Measurements from ENCODE around the gene EVA1A. TPM values are rescaled to one million over a fixed set of nuclear protein-coding genes. Genes with fewer than 3 reads are reported as not detected.

EVA1A gene
- total and polyA plus RNA-seq, 4 donors = 30.1 to 102 (median 43.5) TPM

DNA sequence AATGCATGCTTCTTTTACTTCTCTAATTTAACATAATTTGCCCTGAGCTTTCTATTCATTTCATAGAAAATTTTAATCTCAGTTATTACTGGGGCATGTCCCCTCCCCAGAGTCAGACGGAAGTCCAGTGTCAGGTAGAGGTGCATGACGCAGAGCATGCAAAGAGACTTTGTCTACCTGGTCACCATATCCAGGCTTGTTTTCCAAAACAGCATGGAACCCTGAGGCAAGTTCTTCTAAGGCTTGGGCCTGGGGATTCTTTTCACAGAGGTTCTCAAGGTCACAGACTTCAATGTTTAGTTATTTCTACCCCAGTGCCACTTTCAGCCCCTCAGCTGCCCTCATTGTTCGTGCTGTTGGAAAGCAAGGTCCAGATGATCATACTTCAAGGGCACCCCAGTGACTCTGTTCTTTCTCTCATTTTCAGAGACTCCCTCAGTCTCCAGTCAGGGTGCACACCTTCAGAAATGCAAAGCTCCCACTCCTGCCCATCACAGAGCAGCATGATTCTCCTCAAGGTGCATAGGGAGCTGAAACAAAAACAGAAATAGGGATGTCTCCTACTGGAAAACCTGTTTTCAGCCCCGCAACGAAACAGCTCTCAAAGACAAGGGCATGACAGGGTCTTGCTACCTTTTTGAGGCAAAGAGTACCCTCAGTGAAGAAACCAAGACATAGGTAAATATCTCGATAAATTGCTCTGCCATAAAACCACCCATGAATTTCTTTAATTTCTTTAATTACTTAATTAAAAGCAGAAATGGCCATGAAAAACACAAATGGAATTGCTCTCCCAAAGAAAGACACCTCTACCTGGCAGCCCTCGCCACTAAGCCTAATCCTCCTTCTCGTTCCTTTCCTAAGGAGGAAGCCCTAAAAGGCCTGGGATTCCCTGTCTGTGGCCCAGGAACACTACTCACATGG is 9.5 kb upstream of the EVA1A start:
- H3K27me3 ChIP-seq (ENCODE audit: control insufficient read depth in 3 of 3, insufficient read depth in 3 of 3, low read length in 2 of 3) = no peaks in the 10 kb centered on the region
- DNase-seq = no peak
- TF ChIP-seq, protein P1, sequence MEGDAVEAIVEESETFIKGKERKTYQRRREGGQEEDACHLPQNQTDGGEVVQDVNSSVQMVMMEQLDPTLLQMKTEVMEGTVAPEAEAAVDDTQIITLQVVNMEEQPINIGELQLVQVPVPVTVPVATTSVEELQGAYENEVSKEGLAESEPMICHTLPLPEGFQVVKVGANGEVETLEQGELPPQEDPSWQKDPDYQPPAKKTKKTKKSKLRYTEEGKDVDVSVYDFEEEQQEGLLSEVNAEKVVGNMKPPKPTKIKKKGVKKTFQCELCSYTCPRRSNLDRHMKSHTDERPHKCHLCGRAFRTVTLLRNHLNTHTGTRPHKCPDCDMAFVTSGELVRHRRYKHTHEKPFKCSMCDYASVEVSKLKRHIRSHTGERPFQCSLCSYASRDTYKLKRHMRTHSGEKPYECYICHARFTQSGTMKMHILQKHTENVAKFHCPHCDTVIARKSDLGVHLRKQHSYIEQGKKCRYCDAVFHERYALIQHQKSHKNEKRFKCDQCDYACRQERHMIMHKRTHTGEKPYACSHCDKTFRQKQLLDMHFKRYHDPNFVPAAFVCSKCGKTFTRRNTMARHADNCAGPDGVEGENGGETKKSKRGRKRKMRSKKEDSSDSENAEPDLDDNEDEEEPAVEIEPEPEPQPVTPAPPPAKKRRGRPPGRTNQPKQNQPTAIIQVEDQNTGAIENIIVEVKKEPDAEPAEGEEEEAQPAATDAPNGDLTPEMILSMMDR (IDR thresholded peaks at IDR 0.05; ENCODE audit: control extremely low read depth, extremely low read depth) = no peak
- WGBS, 2 donors = 73 to 81% methylated on average over 8 of the region's 8 CpGs
- H3K4me1 ChIP-seq (ENCODE audit: control insufficient read depth in 5 of 5, insufficient read depth in 5 of 5, low read length in 5 of 5) = peaks cover 0 to 25% (median 16%) of the 10 kb centered on the region in 5 donors
- H3K9ac ChIP-seq (ENCODE audit: insufficient read depth in 1 of 2, low read length in 2 of 2) = peak overlapping the region in 1 of 2 donors; percentile 65
- no peak for ATAC-seq (ENCODE audit: insufficient read depth, low FRiP score)
- H3K4me3 ChIP-seq = no peak overlapping the region
- H3K36me3 ChIP-seq (ENCODE audit: control insufficient read depth in 4 of 4, insufficient read depth in 4 of 4, low read length in 4 of 4) = no peaks in the 10 kb centered on the region
- H3K9me3 ChIP-seq (ENCODE audit: control insufficient read depth in 4 of 4, insufficient read depth in 3 of 4, low read length in 3 of 4) = no peaks in the 10 kb centered on the region
- H3K27ac ChIP-seq (ENCODE audit: low read depth in 1 of 2, low read length in 1 of 2) = peak overlapping the region in 1 of 2 donors; percentile 81

DNA sequence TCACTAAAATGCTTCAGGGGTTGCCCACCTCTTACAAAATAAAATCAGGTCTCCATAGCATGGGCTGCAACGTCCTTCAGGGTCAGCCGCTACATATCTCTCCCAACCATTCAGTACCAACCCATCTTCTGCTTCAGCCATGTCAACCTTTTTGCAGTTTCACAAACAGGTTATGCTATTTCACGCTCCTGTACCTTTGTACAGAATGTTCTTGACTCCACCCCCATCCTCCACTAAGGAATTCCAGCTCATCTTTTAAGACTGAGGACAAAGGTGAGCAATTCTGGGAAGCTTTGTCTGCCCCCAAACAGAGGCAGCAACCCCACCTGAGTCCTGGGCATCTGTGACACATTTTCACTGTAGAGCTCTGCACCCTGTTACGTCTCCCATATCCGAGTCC is 8.8 kb upstream of the EVA1A start:
- Histone ChIP-seq H3K27me3 (ENCODE audit: control insufficient read depth in 3 of 3, insufficient read depth in 3 of 3, low read length in 2 of 3) (no peaks in the 10 kb centered on the region), H3K27ac (ENCODE audit: low read depth in 1 of 2, low read length in 1 of 2) (peak overlapping the region in 1 of 2 donors; percentile 46), H3K36me3 (ENCODE audit: control insufficient read depth in 4 of 4, insufficient read depth in 4 of 4, low read length in 4 of 4) (no peaks in the 10 kb centered on the region), H3K4me3 (no peak overlapping the region), H3K4me1 (ENCODE audit: control insufficient read depth in 5 of 5, insufficient read depth in 5 of 5, low read length in 5 of 5) (peaks cover 0 to 25% (median 16%) of the 10 kb centered on the region in 5 donors), H3K9me3 (ENCODE audit: control insufficient read depth in 4 of 4, insufficient read depth in 3 of 4, low read length in 3 of 4) (no peaks in the 10 kb centered on the region), H3K9ac (ENCODE audit: insufficient read depth in 1 of 2, low read length in 2 of 2) (no peak overlapping the region)
- ATAC-seq (ENCODE audit: insufficient read depth, low FRiP score) = no peak
- 86 to 89% methylated on average over 5 of the region's 5 CpGs for WGBS, 2 donors
- DNase-seq = no peak
- TF ChIP-seq, protein P1 (IDR thresholded peaks at IDR 0.05; ENCODE audit: control extremely low read depth, extremely low read depth) = no peak

DNA sequence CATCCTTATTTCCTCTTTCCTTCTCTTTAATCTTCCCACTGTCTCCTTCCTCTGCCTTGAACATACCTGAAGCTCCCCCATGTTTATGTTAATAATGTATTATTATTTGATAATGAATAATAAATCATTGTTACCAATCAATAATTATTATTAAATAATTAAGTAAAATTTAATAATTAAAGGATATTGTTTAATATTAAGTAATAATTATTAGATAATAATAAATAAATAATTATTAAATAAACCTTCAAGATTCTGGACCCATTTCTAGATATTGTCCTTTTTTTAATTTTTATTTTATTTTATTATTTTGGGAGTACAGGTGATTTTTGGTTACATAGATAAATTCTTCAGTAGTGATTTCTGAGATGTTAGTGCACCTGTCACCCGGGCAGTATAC is 7.4 kb upstream of the EVA1A start:
- ATAC-seq (ENCODE audit: insufficient read depth, low FRiP score) = no peak
- H3K36me3 ChIP-seq (ENCODE audit: control insufficient read depth in 4 of 4, insufficient read depth in 4 of 4, low read length in 4 of 4) = no peaks in the 10 kb centered on the region
- no peak overlapping the region for H3K27ac ChIP-seq (ENCODE audit: low read depth in 1 of 2, low read length in 1 of 2)
- TF ChIP-seq, protein P1 (IDR thresholded peaks at IDR 0.05; ENCODE audit: control extremely low read depth, extremely low read depth) = no peak
- no peak overlapping the region for H3K9ac ChIP-seq (ENCODE audit: insufficient read depth in 1 of 2, low read length in 2 of 2)
- peaks cover 0 to 27% (median 16%) of the 10 kb centered on the region in 5 donors for H3K4me1 ChIP-seq (ENCODE audit: control insufficient read depth in 5 of 5, insufficient read depth in 5 of 5, low read length in 5 of 5)
- WGBS, 2 donors = 91 to 100% methylated on average over 1 of the region's 1 CpG
- H3K4me3 ChIP-seq = no peak overlapping the region
- no peaks in the 10 kb centered on the region for H3K9me3 ChIP-seq (ENCODE audit: control insufficient read depth in 4 of 4, insufficient read depth in 3 of 4, low read length in 3 of 4)
- H3K27me3 ChIP-seq (ENCODE audit: control insufficient read depth in 3 of 3, insufficient read depth in 3 of 3, low read length in 2 of 3) = peaks cover 0 to 1% (median 0%) of the 10 kb centered on the region in 3 donors
- DNase-seq = no peak
